C4-2B (cell line): Measurements from ENCODE around the gene PDPK1.

Experiments
- ZFX ChIP-seq: fragments of 450-650 bp; IDR thresholded peaks from 2 replicates; pipeline ENCODE4 v1.6.1; 2017
- TF ChIP-seq, protein P1 (sequence below): fragments of 450-650 bp; conservative IDR thresholded peaks from 2 replicates; pipeline ENCODE4 v1.5.1; 2017; ENCODE audit warnings: mild to moderate bottlenecking

DNA sequence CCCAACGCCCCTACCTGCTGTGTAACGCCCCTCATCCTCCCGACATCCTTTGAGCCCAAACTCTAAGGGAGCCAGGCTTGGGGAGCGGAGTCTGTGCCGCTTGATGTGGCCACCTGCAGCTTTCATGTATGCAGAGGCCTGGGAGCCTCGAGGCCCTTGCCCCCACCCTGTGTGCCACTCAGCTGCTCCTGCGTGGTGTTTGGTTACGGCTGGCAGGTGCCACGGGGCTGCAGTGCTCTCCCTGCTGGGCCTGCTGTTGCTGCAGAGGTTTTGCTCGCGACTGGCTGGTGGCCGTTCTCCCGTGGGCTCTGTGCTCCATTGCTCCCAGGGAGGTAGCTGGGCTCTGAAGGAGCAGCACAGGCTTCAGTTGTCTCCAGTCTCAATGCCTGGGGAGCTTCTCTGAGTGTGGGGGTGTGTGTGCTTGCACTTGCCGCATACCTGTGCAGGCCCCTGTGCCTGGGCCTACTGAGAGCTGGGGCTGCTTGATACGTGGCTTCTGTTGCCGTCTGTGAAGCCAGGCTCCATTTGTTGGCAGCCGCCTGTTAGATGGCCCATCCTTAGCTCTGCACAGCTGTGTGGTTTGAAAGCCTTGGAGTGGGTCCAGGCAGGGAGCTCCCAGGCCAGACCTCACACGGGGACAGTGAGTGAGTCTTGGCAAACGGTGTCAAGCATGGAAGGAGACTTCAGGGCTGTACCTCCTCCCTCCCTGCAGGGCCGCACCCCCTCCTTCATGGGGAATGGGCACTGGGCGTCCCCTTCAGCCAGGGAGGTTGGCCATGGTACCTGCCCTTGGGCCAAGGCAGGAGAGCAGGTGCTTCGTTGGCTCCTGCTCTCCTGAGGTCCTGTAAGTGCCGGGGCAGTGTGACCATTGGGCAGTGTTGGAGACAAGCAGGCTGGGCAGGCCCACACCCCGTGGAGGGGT lies 47.2 kb downstream of the PDPK1 start:
- TF ChIP-seq, protein P1, sequence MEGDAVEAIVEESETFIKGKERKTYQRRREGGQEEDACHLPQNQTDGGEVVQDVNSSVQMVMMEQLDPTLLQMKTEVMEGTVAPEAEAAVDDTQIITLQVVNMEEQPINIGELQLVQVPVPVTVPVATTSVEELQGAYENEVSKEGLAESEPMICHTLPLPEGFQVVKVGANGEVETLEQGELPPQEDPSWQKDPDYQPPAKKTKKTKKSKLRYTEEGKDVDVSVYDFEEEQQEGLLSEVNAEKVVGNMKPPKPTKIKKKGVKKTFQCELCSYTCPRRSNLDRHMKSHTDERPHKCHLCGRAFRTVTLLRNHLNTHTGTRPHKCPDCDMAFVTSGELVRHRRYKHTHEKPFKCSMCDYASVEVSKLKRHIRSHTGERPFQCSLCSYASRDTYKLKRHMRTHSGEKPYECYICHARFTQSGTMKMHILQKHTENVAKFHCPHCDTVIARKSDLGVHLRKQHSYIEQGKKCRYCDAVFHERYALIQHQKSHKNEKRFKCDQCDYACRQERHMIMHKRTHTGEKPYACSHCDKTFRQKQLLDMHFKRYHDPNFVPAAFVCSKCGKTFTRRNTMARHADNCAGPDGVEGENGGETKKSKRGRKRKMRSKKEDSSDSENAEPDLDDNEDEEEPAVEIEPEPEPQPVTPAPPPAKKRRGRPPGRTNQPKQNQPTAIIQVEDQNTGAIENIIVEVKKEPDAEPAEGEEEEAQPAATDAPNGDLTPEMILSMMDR = no peak
- TF ChIP-seq ZFX = no peak
